SW480 (cell line): ENCODE results near the gene ITCH.

Source experiments
- DNase-seq: peaks from one replicate; pipeline ENCODE4 v3.0.0-alpha.2; 2016; ENCODE audit warnings: low spot score

Gene ITCH

DNA sequence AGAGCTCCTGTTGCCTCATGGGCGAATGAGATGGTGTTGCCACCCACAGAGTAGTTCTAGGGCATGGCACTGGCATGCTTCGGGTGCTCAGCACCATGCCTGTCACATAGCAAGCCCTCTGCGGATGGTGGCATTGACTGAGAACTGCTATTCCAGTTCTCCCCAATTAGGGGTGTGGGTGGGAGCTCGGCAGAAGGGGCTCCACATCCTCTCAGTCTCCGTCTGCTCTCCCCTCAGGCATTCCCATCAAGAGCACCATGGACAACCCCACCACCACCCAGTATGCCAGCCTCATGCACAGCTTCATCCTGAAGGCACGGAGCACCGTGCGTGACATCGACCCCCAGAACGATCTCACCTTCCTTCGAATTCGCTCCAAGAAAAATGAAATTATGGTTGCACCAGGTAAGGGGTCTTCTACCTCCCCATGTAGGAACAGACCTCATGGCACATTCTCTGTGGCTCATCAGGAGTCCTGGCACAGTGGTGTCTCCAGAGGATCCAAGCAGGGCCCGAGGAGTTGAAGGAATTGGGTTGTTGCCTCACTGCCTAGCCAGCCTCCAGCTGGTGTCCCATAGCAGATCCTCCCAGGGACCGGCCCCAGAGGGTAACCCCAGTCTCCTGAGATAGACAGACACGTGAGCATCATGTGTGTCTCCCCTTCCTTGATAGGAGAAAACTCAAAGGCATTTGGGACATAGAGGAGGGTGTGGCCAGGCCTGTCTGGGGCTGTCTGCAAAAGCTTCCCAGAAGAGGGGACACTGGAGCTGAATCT is 171.5 kb downstream of the ITCH start:
- no peak for DNase-seq

DNA sequence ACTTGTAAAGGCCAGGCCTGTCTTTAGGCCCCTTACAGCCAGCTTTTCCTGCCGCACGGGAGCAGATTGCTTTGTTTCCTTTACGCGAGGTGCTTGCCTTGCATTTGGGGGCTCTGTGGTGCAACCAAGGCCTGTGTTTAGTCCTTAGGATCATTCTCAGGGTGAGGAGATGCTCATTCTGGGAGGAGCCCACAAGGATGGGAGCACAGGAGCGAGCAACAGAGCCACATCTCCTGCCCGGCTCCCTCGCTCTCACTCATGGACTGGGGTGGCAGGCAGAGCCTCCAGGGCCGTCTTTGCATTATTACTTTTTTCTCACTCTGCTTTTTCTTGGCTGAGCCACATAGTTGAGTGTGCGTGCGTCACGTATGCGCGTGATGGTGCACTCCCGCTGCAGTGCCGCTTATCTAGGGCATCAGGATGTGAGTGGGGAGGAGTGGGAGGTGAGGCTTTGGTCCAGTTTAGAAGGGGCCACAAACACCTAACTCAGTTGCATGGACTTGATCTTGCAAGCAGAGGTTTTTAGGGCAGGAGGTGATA is 172.3 kb downstream of the ITCH start:
- DNase-seq = no peak

DNA sequence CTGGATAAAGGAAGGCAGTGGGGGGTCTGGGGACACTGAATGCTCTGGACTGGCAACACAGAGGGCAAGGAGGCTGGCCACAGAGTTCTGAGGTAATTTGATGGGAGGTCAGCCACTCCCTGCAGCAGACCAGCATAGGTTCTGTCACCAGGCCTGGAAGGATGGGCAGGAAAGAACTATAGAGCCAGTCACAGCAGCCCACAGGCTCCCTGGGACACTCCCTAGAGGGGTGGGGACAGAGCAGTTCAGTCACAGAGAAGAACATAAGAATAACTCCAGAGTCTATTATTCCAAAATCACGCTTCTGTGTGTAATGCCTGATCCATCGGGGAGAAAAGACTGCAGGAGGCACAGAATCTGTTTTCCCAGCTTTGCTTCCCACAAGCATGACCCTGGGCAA is 172.8 kb downstream of the ITCH start:
- DNase-seq = no peak

DNA sequence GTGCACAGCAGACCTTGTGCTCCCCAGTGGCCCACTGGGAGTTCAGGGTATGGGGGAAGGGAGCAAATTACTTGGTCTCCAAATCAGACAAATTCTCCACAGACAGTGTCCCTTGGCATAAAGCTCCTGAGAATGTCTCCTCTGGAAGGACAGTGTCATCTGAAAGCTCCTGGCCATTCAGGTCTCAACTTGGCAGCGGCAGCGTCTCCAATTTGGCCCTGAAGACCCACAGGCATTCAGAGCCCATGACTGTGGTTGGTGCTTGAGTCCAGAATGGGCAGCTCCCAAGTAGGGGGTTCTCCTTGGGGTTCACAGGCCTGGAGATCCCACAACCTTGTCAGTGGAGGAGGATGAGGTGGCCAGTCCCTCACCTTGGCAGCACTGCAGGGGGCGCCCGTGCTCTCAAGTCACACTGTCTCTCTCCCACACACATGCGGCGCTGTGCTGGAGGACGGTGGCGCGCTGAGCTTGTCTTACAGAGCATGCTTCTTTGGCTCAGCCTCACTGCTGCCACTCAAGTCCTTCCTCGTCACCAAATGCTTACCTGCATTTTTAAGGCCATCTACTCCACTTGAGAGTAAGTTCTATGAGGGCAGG is 173.8 kb downstream of the ITCH start:
- DNase-seq = no peak

DNA sequence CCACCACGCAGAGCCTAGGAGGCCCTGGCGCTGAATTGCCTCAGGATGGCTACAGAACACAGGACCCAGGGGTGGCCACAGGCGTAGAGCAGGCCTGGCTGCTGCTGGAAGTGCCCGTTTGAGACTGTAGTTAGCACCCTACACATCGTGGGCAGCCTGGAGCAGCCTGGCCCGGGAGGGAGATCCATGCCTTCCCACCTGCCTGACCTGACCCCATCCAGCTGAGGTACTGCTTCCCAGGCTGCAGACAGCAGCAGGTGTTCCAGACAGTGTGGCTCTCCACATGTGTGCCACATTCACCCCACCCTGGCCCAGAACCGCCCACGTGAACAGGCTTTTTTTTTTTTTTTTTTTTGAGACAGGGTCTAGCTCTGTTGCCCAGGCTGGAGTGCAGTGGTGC is 174.6 kb downstream of the ITCH start:
- DNase-seq = no peak

DNA sequence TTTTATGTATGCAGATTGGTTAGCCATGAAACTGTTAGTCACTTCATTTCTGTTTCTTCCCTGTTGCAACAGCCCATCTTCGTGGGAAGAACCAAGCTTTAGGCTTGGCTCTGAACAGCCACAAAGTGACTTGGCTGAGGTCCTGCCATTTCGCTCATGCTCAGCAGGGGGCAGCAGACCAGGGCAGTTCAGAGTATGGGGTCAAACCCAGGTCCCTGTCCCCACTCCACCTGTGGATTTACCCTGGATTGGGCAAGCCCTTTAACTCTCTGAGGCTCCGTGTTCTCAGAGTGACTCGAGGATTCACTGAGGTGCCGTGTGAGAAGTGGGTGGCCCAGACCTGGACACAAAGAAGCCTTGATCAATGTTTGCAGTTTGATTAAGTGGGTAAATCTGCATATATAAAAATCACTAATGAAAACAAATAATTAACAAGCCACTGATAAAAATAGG is 175.6 kb downstream of the ITCH start:
- DNase-seq = peak; percentile 52

DNA sequence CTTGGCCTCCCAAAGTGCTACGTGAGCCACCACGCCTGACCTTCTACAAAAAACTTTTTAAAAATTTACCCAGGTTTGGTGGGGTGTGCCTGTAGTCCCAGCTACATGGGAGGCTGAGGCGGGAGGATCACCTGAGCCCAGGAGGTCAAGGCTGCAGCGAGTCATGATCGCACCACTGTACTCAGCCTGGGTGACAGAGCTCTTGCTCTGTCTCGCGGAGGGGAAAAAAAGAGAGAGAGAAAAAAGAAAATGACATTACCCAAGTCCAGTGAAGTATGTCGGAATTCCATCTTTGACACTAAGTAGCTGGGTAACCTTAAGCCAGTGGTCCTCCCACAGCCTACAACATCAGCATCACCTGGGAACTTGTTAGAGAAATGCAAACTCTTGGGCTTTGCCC is 176.7 kb downstream of the ITCH start:
- DNase-seq = no peak

DNA sequence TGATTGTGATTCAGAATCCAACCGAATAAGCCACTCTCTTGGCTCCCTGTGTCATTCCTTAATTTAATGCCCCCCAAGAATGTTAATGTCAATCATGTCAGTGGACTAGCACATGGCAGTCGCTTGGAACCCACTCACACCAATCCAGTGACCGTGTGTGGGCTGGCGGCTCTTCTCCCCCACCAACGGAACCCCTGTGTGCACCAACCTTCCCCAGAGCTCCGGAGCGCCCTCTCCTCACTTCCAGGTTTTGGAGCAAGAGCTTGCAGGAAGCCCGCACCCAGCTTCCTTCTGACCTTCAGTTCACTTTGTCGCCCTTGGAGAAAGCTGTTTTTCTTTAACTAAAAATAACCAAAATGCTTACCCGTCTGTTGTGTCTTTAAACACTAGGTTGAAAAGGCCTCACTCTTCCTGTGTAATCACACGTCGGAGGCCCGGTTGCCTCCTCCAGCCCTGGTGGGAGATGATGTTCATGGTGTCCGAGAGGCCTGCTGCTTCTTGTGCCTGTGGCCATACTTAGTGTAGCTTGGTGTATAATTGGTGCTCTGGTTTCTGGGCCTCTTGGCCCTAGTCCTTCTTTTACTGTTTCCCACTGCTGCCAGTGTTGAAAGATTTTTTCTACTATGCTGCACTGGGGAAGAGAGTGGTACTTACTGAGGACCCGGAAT is 177.7 kb downstream of the ITCH start:
- DNase-seq = no peak

DNA sequence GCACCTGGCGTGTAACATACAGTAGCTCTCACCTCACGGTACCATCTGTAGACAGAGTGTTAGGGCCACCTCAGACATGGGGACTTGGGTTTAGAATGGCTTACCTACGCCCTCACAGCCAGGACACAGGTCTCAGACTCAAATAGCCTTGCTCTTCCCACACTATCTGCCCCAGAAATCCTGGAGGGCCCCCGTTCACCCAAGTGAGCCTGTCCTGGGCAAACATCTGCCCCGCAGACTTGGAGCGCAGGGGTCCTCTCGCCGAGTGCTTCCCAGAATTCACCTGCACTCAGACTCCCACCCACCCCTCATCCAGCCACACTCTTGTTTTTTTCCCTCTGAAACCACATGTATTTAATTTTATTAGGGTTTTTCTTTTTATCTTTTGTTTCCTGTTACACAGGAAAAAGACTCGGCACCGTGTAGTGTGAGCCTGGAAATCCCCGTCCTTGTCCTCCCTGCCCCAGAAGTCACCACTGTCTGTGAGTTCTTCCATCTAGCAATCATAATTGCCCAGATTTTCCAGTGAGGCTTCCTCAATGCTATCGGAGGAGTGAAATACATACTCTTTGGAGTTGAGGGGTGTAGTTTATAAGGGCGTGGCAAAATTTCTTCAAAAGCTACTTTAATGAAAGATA is 178.3 kb downstream of the ITCH start:
- no peak for DNase-seq

DNA sequence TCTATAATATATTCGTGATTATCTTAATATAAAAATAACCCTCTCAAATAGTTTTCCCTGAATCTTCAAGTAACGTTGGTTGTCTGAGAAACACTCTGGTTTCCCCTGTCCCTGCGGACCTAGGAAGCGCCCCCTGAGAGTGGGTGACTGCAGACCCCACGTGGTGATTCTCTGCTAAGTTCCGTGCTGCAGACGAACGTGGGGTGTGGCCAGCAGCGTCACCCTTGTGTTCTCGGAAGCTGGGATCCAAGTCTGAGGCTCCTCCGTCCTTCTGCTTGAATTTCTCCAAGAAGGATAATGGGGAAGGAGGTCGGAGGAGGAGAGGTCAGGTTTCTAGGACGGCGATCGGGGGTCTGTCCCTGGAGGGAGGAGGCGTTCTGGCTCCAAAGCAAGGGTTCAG is 178.8 kb downstream of the ITCH start:
- DNase-seq = no peak

DNA sequence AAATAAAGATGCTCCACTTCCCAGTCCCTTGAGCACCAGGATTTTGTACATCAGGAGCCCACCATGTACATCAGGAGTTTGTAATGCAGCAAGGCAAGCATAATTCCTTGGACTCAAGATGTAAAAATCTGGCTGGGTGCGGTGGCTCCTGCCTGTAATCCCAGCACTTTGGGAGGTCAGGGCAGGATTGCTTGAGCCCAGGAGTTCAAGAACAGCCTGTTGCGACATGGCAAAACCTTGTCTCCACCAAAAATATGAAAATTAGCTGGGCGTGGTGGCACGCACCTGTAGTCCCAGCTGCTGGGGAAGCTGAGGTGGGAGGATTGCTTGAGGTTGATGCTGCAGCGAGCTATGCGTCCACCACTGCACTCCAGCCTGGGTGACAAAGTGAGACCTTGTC is 179.4 kb downstream of the ITCH start:
- no peak for DNase-seq

DNA sequence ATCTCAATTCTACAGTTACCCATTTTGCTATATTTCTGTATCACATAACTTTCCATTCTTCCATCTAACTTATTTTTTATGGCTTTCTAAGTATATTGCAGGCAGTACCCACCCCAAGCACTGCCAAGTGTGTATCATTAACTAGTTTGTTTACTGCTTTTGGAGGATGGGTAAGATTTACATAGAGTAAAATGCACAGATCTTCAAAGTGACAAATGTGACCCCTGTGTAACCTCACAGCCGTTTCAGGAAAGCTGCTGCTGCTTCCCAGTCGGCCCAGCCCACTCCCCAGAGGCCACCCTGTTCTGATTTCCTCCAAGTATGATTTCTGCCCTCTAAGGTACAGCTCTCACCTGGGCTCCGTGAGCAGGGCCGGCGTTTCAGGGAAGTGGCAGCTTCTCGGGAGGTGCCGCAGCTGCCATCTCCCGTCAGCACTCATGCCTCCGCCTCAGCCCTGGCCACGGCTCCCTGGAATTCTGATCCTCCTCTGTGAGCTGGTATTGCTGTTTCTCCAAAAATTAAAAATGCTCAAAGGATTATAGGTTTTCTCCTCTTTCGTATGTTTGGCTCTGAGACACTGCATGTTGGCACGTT is 180.5 kb downstream of the ITCH start:
- no peak for DNase-seq

DNA sequence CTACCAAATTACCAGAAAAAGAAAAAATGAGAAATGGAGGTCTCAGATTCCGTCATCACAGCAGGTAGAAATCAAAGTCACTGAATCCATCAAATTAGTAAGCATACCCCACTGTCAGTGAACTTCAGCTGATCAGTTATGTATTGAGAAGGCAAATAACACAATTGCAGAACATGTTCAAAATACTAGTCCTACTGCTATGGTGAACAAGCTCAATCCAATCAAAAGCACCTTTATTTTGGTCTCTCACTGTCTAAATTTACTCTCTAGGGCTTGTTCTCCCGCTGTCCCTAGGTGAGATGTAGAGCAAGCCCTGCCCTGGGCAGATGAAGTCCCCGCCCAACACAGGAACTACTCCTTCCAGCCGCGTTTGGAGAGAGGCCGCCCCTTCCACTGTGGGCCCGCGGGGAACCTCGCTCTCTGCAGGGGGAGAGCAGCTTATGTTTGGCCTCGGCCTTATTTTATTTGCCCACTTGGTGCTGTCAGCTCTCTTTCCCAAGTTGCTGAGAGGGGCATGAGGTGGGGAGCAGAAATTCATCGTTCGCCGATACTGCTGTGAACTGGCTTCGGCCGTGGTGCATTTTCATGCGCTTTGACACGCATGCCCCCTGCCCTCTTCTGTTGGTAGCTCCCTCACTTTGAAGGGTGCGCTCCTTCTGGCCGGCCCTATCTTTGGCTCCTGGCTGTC is 181.2 kb downstream of the ITCH start:
- no peak for DNase-seq

DNA sequence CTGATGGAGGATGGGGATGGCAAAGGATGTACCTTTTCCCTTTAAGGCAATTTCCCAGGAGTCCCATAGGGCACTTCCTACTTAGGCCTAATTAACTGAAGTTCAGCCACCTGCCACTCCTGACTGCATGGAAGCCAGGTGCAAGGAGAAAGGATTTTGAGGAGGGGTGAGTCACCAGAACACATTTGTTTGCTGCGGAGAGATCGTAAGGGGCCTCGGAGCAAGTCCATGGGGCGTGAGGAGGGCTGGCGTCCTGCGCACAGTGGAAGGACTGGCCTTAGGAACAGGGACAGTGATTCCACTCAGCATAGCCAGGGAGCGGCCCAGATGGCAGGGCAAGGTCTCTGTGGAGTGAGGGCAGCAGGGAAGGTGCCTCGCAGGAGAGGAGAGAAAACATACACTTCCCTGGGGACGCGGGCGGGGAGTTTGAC is 183.7 kb downstream of the ITCH start:
- DNase-seq = no peak

DNA sequence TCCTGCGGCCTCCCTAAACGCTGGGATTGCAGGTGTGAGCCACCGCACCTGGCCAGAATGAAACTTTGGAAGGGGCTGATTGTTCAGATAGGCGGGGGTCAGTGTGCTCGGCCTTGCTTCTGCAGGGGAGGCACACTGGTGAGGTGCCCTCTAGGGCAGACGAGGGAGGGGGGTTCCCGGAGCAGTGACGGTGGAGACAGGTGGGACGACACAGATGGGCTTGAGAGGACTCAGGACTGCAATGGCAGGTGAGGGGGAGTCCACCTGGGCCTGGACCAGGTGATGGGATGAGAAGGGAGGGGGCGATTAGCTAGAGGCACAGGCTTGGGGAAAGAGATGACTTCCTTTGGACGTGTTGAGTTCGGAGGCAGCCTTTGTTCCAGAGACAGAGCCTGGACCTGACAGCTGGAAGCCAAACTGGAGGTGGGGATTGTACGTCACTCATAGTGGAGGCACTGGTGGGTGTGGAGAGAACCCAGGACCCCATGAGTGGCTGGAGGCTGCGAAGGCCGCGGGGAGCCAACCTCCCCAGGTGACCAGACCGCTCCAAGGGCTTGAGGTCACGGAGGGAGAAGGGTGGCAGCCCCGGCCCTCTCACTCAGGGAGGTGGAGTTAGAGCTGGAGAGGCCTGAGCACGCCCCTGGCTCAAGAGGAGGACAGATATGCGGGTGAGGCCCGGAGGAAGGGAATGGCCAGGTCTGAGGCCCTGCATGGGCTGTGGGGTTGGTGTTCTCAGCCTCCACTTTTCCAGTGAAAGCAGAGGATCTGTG is 185.0 kb downstream of the ITCH start:
- no peak for DNase-seq

DNA sequence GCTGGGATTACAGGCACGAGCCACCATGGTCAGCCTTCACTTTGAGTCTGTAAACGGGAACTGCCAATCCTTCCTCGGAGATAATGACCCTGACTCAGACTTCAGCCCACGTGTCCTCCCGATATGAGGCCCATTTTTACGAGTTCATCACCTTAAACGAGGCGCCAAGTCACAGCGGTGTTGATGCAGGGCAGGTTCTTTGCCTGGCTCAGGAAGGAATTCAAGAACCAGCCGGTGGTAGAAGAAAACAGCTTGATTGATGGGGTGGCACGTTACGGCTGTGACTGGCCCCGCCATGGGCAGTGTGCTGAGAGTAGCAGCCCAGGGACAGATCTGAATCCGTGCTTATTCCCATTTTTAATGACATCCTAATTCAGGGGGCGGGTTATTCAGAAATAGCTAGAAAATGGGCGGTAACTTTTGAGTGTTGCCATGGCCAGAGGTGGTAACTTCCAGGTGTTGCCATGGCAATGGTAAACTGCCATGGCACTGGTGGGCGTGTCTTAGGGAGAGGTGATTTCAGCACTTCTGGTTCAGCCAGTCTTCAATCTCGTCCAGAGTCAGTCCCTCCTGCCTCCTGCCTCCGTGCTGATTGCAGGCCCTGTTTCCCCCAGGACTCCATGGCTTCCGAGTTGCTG is 186.3 kb downstream of the ITCH start:
- peak; percentile 61 for DNase-seq

DNA sequence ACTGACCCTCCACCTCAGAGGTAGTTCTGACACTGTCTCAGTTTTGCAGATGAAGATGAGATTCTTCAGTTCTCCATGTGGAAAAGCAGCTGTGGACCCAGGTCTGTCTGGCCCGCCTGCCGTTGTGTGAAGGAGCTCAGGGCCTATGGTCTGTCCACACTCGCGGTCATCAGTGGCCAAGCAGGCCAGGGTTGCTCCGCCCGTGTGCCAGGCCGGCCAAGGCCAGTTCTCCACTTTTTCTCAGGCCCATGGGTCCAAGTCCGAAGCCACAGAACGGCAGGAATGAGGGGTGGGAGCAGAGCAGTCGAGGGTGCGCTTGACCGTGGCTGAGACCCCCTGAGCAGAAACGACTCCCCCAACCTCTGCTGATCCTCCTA is 186.8 kb downstream of the ITCH start:
- DNase-seq = no peak

DNA sequence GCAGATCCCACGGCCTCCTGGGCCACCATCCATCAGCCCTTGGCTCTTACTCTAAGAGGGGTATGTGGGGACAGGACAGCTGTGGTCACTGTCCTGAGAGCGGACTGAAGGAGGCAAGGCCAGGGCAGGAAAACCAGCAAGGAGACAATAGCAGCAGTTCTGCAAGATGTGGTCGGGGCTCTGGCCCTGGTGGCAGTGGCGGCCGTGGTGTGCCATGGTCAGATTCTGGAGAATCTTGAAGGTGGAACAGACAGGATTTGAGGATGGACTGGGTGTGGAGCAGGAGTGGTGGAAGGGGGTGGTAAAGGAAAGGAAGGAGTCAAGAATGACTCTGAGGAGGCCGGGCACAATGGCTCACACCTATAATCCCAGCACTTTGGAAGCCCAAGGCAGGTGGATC is 189.5 kb downstream of the ITCH start:
- DNase-seq = no peak

DNA sequence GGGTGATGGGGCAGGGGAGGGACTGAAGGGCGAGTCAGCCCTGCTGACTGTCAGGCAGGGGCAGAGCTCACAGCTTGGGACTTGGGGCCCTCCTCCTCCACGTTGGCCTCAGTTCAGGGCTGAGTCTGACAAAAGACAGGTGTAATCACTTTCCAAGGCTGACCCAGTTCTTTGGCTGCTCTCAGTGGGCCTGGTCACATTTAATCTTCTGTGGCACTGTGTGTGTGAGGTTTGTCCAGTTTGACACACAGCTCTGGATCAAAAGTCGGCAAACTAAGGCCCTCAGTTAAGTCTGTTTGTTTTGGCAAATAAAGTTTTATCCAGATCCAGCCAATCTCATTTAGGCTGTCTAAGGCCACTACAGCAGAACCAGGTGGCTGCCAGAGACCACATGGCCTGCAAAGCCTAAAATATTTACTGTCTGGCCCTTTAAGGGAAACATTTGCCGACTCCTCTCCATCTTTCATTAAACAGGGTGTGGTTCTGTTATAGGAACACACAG is 190.3 kb downstream of the ITCH start:
- DNase-seq = peak; percentile 50

DNA sequence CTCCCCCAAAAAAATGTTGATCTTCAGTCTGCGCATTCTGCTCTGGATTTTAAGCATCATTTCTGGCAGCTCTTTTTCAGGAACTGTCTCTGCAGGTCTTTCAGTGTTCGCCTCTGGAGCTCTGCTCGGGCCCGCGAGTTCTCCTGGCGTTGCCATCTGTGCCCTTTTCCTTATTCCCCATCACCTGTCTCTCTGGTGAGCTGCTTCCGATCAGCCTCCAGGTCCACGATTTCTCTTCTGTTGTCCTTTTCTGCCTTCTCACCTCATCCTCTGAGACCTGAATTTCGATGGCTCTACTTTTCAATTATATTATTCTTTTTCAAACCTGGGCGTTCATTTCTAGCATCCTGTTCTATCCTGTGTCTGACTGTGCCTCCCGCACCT is 194.9 kb downstream of the ITCH start:
- no peak for DNase-seq
